Tibial nerve (tissue), 4 donors: Measurements from ENCODE around the gene CELF3.

Experiments
- EP300 ChIP-seq, 2 donors: sonication (generic); formaldehyde crosslinking; IDR thresholded peaks; one replicate each; pipeline ENCODE4 v1.6.1; 2017; ENCODE audit warnings: antibody characterized with exemption in 2 of 2, mild to moderate bottlenecking in 1 of 2
- POLR2A ChIP-seq, 2 donors: fragments of 450-650 bp; IDR thresholded peaks; one replicate each; pipeline ENCODE4 v1.6.1; 2017; ENCODE audit warnings: antibody characterized with exemption in 2 of 2, mild to moderate bottlenecking in 2 of 2, moderate library complexity in 2 of 2
- TF ChIP-seq, protein P1 (sequence below), 5 experiments: fragments of 200-600 bp in 3 of 5; fragments of 450-650 bp in 2 of 5; sonication (generic) in 3 of 5; IDR thresholded peaks; one replicate each; pipeline ENCODE4 v1.5.1; 2016 to 2019; ENCODE audit warnings: antibody characterized with exemption in 5 of 5, mild to moderate bottlenecking in 3 of 5, moderate library complexity in 2 of 5

DNA sequence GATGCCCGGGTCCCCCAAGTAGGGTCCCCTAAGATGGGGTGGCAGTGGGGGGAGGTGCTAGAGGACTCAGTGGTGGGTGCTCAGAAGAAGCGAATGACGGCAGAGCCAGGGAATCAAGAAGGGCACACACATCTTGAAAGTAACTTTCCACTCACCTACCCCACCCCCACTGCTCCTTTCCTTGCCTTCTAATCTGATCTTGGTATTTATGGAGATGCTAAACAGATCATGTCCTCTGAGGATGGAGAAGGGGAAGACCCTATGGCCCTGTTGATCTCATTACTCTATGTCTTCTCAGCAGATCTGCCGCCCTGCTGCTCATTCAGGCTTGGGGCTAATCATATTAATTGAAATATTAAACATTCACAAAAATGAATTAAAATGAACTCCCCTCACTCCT, 2.1 kb upstream of the CELF3 start:
- TF ChIP-seq, protein P1, sequence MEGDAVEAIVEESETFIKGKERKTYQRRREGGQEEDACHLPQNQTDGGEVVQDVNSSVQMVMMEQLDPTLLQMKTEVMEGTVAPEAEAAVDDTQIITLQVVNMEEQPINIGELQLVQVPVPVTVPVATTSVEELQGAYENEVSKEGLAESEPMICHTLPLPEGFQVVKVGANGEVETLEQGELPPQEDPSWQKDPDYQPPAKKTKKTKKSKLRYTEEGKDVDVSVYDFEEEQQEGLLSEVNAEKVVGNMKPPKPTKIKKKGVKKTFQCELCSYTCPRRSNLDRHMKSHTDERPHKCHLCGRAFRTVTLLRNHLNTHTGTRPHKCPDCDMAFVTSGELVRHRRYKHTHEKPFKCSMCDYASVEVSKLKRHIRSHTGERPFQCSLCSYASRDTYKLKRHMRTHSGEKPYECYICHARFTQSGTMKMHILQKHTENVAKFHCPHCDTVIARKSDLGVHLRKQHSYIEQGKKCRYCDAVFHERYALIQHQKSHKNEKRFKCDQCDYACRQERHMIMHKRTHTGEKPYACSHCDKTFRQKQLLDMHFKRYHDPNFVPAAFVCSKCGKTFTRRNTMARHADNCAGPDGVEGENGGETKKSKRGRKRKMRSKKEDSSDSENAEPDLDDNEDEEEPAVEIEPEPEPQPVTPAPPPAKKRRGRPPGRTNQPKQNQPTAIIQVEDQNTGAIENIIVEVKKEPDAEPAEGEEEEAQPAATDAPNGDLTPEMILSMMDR (IDR thresholded peaks at IDR 0.05), result no peak
- no peak for TF ChIP-seq POLR2A (IDR thresholded peaks at IDR 0.05)
- TF ChIP-seq EP300 (IDR thresholded peaks at IDR 0.05), result no peak
